Heart left ventricle (tissue), 13 donors: ENCODE measurements around the gene CPT1B.

ENCODE experiments used
- POLR2A ChIP-seq, 2 donors: fragments of 450-650 bp; IDR thresholded peaks; one replicate each; pipeline ENCODE4 v1.6.1; 2017; ENCODE audit warnings: antibody characterized with exemption in 2 of 2, mild to moderate bottlenecking in 2 of 2, moderate library complexity in 2 of 2
- TF ChIP-seq, protein P1 (sequence below), 12 donors: fragments of 200-600 bp; sonication (generic) in 4 of 12; IDR thresholded peaks; one replicate each; pipeline versions ENCODE4 v1.5.0 to v1.8.0; 2018 to 2022; ENCODE audit warnings: antibody characterized with exemption in 12 of 12, mild to moderate bottlenecking in 5 of 12
- donor health status: ischemic (EF 13 %, LVEDD 7.1; RV severe dilation, severe dysfunction).
- donor health status: DM: no; HTN: yes; CAD: no.
- donor health status: DM: no; HTN: no; CAD: no.
- donor health status: ischemic (EF 25% LVEDD 6.9; RV normal size, moderate dysfunction).
- donor health status: ischemic (EF 25% LVEDD 5.7; RV mildly dilated, moderate dysfunction).
- donor health status: ischemic (EF 35%, LVEDD 5.7; RV mildly dilated, moderate dysfunction).
- donor health status: nonischemic (EF 11% LVEDD 7.7; RV severe dilation, severe dysfunction).
- donor health status: DM: yes; HTN: yes; CAD: no.
- donor health status: PGD.
- donor health status: ischemic (EF 29% LVEDD 5.4; RV normal size, mild dysfunction).
- donor health status: nonischemic (EF 23%, LVEDD 6.1; RV moderate dilation, normal function).

- TF ChIP-seq, protein P1, sequence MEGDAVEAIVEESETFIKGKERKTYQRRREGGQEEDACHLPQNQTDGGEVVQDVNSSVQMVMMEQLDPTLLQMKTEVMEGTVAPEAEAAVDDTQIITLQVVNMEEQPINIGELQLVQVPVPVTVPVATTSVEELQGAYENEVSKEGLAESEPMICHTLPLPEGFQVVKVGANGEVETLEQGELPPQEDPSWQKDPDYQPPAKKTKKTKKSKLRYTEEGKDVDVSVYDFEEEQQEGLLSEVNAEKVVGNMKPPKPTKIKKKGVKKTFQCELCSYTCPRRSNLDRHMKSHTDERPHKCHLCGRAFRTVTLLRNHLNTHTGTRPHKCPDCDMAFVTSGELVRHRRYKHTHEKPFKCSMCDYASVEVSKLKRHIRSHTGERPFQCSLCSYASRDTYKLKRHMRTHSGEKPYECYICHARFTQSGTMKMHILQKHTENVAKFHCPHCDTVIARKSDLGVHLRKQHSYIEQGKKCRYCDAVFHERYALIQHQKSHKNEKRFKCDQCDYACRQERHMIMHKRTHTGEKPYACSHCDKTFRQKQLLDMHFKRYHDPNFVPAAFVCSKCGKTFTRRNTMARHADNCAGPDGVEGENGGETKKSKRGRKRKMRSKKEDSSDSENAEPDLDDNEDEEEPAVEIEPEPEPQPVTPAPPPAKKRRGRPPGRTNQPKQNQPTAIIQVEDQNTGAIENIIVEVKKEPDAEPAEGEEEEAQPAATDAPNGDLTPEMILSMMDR (IDR thresholded peaks at IDR 0.05) = peak in 5 of 12 donors; percentile 0 to 83 (median 63)
- TF ChIP-seq POLR2A (IDR thresholded peaks at IDR 0.05) = no peak
These were observed 42.5 kb upstream of the CPT1B start for GRCh38 chr22:50620593-50621355.
